Liver (tissue), 3 donors: ENCODE measurements around the gene DCDC2C.

Source experiments
- CTCF ChIP-seq: fragments of 150-350 bp; IDR thresholded peaks from 2 replicates; pipeline ENCODE4 v1.5.1; 2017; ENCODE audit warnings: improper control_type of control experiment, low read depth, low read length; ENCODE audit not compliant: missing input control
- HNF4A ChIP-seq, 2 donors: conservative IDR thresholded peaks; 2 replicates each; pipeline ENCODE4 v1.6.1; 2016; ENCODE audit warnings: antibody characterized with exemption in 2 of 2, mild to moderate bottlenecking in 2 of 2
- MAX ChIP-seq: IDR thresholded peaks from 2 replicates; pipeline ENCODE4 v1.6.1; 2016; ENCODE audit warnings: antibody characterized with exemption
- NR2F2 ChIP-seq: IDR thresholded peaks from 2 replicates; pipeline ENCODE4 v1.6.1; 2016; ENCODE audit warnings: antibody characterized with exemption
- RAD21 ChIP-seq, 2 donors: IDR thresholded peaks; 2 replicates each; pipeline ENCODE4 v1.6.1; 2016; ENCODE audit warnings: antibody characterized with exemption in 2 of 2, mild to moderate bottlenecking in 2 of 2
- TAF1 ChIP-seq: conservative IDR thresholded peaks from 2 replicates; pipeline ENCODE4 v1.6.1; 2016; ENCODE audit warnings: antibody characterized with exemption, mild to moderate bottlenecking
- TF ChIP-seq, protein P1 (sequence below): IDR thresholded peaks from 2 replicates; pipeline ENCODE4 v1.6.1; 2016; ENCODE audit warnings: antibody characterized with exemption
- donor health status: healthy.
- donor health status: healthy.

DNA sequence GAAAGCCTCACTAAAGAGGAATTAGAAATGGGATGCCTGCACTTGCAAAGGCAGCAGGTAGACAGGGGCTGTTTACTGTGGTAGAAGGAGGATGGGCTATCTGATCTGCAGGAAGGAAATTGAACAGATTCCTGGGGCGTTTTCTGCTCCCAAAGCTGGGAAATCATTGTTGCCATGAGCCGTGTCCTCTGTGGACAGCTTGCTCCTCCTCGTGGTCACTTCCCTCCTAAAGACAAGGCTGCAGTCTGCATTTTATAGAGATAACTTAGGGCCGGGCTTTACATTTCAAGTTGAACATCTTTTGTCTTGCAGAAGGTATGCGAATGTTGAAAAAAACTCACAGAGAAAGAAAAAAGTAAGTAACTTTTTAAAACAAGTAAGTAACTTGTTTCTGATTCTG is 50.9 kb downstream of the DCDC2C start:
- TF ChIP-seq CTCF (no peak), TAF1 (no peak), RAD21 (IDR thresholded peaks at IDR 0.05) (no peak), HNF4A (conservative IDR thresholded peaks at IDR 0.05) (no peak), MAX (no peak), NR2F2 (no peak)
- TF ChIP-seq, protein P1, sequence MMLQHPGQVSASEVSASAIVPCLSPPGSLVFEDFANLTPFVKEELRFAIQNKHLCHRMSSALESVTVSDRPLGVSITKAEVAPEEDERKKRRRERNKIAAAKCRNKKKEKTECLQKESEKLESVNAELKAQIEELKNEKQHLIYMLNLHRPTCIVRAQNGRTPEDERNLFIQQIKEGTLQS, result no peak
